ENCODE results near the gene PGR. TPM values are rescaled to one million over a fixed set of nuclear protein-coding genes. Genes with fewer than 3 reads are reported as not detected.

PGR gene
- polyA plus RNA-seq, 1 donor (not counting 4 experiments of a cell fraction or from before 2014, with no cell fraction given): not detected

DNA sequence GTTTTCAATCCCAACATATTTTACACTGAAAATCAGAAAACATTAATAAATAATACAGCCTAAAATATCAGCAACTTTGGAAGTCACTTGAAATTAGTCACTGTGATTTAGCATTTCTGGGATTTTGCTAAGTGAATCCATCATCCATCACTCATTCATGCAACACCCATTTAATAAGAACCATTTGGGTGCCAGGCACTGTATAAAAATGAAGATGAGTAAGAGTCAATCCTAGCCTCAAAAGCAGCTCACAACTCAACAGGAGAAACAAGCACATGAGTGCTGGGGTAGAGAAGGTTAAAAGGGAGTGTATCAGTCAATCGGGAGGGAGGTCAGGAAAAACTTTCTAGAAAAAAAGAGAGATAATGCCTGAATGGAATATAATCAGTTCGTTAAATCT lies 77.9 kb downstream of the PGR start:
- no peak overlapping the region for H3K27ac ChIP-seq (ENCODE audit: control insufficient read depth, insufficient read depth, low read length)
- H2AFZ ChIP-seq (ENCODE audit: control insufficient read depth, low read length): no peak overlapping the region
- H3K79me2 ChIP-seq (ENCODE audit: control insufficient read depth, insufficient read depth, low read length): no peaks in the 10 kb centered on the region
- H3K4me1 ChIP-seq (ENCODE audit: control insufficient read depth, extremely low read depth, insufficient read depth, low read length): no peaks in the 10 kb centered on the region
- dilution Hi-C loops (cut with MboI; ENCODE audit: extremely low pct_ligation_motif_present, low sequenced_read_pairs): no loop called here
- H3K9me3 ChIP-seq (ENCODE audit: control insufficient read depth, low read depth, low read length): no peaks in the 10 kb centered on the region
- no peak for FAIRE-seq
- no peak overlapping the region for H3K9ac ChIP-seq (ENCODE audit: control insufficient read depth, extremely low read depth, insufficient read depth, low read length)
- no peaks in the 10 kb centered on the region for H3K27me3 ChIP-seq (ENCODE audit: control insufficient read depth, extremely low read depth, insufficient read depth, low read length)
- no peaks in the 10 kb centered on the region for H4K20me1 ChIP-seq (ENCODE audit: control insufficient read depth, extremely low read depth, insufficient read depth, low read length)
- no peaks in the 10 kb centered on the region for H3K9me1 ChIP-seq (ENCODE audit: control insufficient read depth, extremely low read depth, insufficient read depth, low read length)
- no peak for DNase-seq (ENCODE audit: low read depth, low spot score)
- H3K4me2 ChIP-seq (ENCODE audit: control insufficient read depth, extremely low read depth, insufficient read depth, low read depth, low read length): no peak overlapping the region
- no peak overlapping the region for H3K4me3 ChIP-seq (ENCODE audit: control insufficient read depth in 2 of 3, extremely low read depth in 1 of 3, insufficient read depth in 2 of 3, low read depth in 1 of 3, low read length in 3 of 3)
- H3K36me3 ChIP-seq (ENCODE audit: control insufficient read depth in 2 of 2, extremely low read depth in 1 of 2, insufficient read depth in 2 of 2, low read length in 2 of 2): no peaks in the 10 kb centered on the region
- no peak for TF ChIP-seq EZH2 (IDR thresholded peaks at IDR 0.05; ENCODE audit: low read length)
- TF ChIP-seq, protein P1, sequence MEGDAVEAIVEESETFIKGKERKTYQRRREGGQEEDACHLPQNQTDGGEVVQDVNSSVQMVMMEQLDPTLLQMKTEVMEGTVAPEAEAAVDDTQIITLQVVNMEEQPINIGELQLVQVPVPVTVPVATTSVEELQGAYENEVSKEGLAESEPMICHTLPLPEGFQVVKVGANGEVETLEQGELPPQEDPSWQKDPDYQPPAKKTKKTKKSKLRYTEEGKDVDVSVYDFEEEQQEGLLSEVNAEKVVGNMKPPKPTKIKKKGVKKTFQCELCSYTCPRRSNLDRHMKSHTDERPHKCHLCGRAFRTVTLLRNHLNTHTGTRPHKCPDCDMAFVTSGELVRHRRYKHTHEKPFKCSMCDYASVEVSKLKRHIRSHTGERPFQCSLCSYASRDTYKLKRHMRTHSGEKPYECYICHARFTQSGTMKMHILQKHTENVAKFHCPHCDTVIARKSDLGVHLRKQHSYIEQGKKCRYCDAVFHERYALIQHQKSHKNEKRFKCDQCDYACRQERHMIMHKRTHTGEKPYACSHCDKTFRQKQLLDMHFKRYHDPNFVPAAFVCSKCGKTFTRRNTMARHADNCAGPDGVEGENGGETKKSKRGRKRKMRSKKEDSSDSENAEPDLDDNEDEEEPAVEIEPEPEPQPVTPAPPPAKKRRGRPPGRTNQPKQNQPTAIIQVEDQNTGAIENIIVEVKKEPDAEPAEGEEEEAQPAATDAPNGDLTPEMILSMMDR (optimal IDR thresholded peaks at IDR 0.05 in 1 of 3, IDR thresholded peaks at IDR 0.05 in 1 of 3, conservative IDR thresholded peaks at IDR 0.05 in 1 of 3; ENCODE audit: extremely low read depth in 1 of 3, insufficient read depth in 2 of 3, low read length in 3 of 3): no peak

DNA sequence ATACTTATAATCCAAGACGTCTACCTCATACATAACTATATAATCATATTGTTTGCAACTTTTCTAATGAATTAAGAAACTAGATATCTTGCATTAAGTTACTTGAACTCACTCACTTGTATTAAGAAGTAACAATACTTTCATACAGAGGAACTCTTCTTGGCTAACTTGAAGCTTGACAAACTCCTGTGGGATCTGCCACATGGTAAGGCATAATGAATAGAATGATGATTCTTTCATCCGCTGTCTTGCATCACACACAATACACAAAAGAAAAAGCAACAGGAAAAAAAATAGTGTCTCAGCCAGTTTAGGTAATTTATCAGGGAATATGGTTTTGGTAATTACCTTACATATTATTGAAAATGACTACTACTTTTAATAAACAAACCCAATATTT lies 79.8 kb downstream of the PGR start:
- Histone ChIP-seq H3K27ac (ENCODE audit: control insufficient read depth, insufficient read depth, low read length) (no peak overlapping the region), H3K4me1 (ENCODE audit: control insufficient read depth, extremely low read depth, insufficient read depth, low read length) (no peaks in the 10 kb centered on the region), H3K4me2 (ENCODE audit: control insufficient read depth, extremely low read depth, insufficient read depth, low read depth, low read length) (no peak overlapping the region), H3K27me3 (ENCODE audit: control insufficient read depth, extremely low read depth, insufficient read depth, low read length) (no peaks in the 10 kb centered on the region), H3K9ac (ENCODE audit: control insufficient read depth, extremely low read depth, insufficient read depth, low read length) (no peak overlapping the region), H3K79me2 (ENCODE audit: control insufficient read depth, insufficient read depth, low read length) (no peaks in the 10 kb centered on the region), H3K9me3 (ENCODE audit: control insufficient read depth, low read depth, low read length) (no peaks in the 10 kb centered on the region), H2AFZ (ENCODE audit: control insufficient read depth, low read length) (no peak overlapping the region), H3K4me3 (ENCODE audit: control insufficient read depth in 2 of 3, extremely low read depth in 1 of 3, insufficient read depth in 2 of 3, low read depth in 1 of 3, low read length in 3 of 3) (no peak overlapping the region), H4K20me1 (ENCODE audit: control insufficient read depth, extremely low read depth, insufficient read depth, low read length) (no peaks in the 10 kb centered on the region), H3K36me3 (ENCODE audit: control insufficient read depth in 2 of 2, extremely low read depth in 1 of 2, insufficient read depth in 2 of 2, low read length in 2 of 2) (no peaks in the 10 kb centered on the region), H3K9me1 (ENCODE audit: control insufficient read depth, extremely low read depth, insufficient read depth, low read length) (no peaks in the 10 kb centered on the region)
- TF ChIP-seq, protein P1 (optimal IDR thresholded peaks at IDR 0.05 in 1 of 3, IDR thresholded peaks at IDR 0.05 in 1 of 3, conservative IDR thresholded peaks at IDR 0.05 in 1 of 3; ENCODE audit: extremely low read depth in 1 of 3, insufficient read depth in 2 of 3, low read length in 3 of 3): no peak
- no peak for TF ChIP-seq EZH2 (IDR thresholded peaks at IDR 0.05; ENCODE audit: low read length)
- dilution Hi-C loops (cut with MboI; ENCODE audit: extremely low pct_ligation_motif_present, low sequenced_read_pairs): no loop called here
- DNase-seq (ENCODE audit: low read depth, low spot score) (no peak), FAIRE-seq (no peak)
